ENCODE measurements around the gene PRPSAP1. TPM values are rescaled to one million over a fixed set of nuclear protein-coding genes. Genes with fewer than 3 reads are reported as not detected.
"Not testable (repeated sequence)": the region's sequence is repeated elsewhere in the genome, so short reads cannot be mapped to it uniquely, and the experiment has no call there.

Gene PRPSAP1
- polyA plus RNA-seq, 1 of the 3 experiments (the other 2 are of a cell fraction): 118 TPM

GRCh38 chr17:76307299-76307965, 46.3 kb downstream of the PRPSAP1 start:
- CTCF ChIA-PET: interaction anchor here (1.3 to 15.8 kb wide), 6 partner anchors 8 to 101 kb away, joined by 3 to 348 read pairs (median 96); partner anchors contain the start of gene SPHK1

GRCh38 chr17:76305135-76305454, 48.6 kb downstream of the PRPSAP1 start:
- H3K4me1 ChIP-seq (ENCODE audit: control insufficient read depth in 1 of 2, insufficient read depth in 2 of 2, low read depth in 1 of 2, low read length in 1 of 2); H4K20me1 ChIP-seq (ENCODE audit: insufficient read depth); H3K9me3 ChIP-seq; H3K27me3 ChIP-seq (ENCODE audit: insufficient read depth); H3K4me2 ChIP-seq; H3K4me3 ChIP-seq (ENCODE audit: low read depth in 2 of 2, low read length in 1 of 2); H3K9me2 ChIP-seq; H3K79me2 ChIP-seq (ENCODE audit: insufficient read depth); H3K27ac ChIP-seq (ENCODE audit: low read depth in 2 of 2, low read length in 1 of 2); DNase-seq; H2AFZ ChIP-seq (ENCODE audit: low read depth); H3K9ac ChIP-seq: not testable (repeated sequence)
- 85% methylated on average over 3 of the region's 3 CpGs for WGBS (ENCODE audit: low lambda C conversion rate)
- CTCF ChIA-PET: interaction anchor here (1.0 to 15.8 kb wide), 10 partner anchors 10 to 185 kb away, joined by 3 to 348 read pairs (median 8); partner anchors contain the start of gene SPHK1
- peaks cover 17% of the 10 kb centered on the region for H3F3A ChIP-seq (replicated peaks; ENCODE audit: insufficient read depth)
- peaks cover 3 to 14% of the 10 kb centered on the region in 2 experiments for H3K36me3 ChIP-seq (replicated peaks in 1 of 2; ENCODE audit: control insufficient read depth in 1 of 2, insufficient read depth in 2 of 2, low read length in 1 of 2)
- POLR2A ChIA-PET: interaction anchor here (1.0 to 2.6 kb wide), 2 partner anchors 79 to 93 kb away, joined by 4 to 9 read pairs; partner anchors contain the start of gene SPHK1

More at GRCh38 chr17:76307299-76307965, 46.3 kb downstream of the PRPSAP1 start:
- H3K79me2 ChIP-seq (ENCODE audit: insufficient read depth): no peaks in the 10 kb centered on the region
- WGBS (ENCODE audit: low lambda C conversion rate): 96% methylated on average over 58 of the region's 58 CpGs
- H4K20me1 ChIP-seq (ENCODE audit: insufficient read depth): no peaks in the 10 kb centered on the region
- POLR2A ChIA-PET: interaction anchor here (1.5 kb wide), 1 partner anchor 91 kb away, joined by 3 read pairs; no protein-coding TSS in a partner anchor
- H3K9ac ChIP-seq: no peak overlapping the region
- H2AFZ ChIP-seq (ENCODE audit: low read depth): no peak overlapping the region
- no peak overlapping the region for H3K4me3 ChIP-seq (ENCODE audit: low read depth in 2 of 2, low read length in 1 of 2)
- H3K9me2 ChIP-seq: no peaks in the 10 kb centered on the region
- TF ChIP-seq MXI1 (IDR thresholded peaks at IDR 0.05; ENCODE audit: low read depth, low read length) (no peak), REST (IDR thresholded peaks at IDR 0.05; ENCODE audit: low read depth, low read length) (no peak), EZH2phosphoT487 (IDR thresholded peaks at IDR 0.05; ENCODE audit: borderline replicate concordance, low read depth) (no peak), TCF12 (IDR thresholded peaks at IDR 0.05) (no peak), ELF1 (IDR thresholded peaks at IDR 0.05) (no peak), USF1 (IDR thresholded peaks at IDR 0.05; ENCODE audit: borderline replicate concordance, low read depth) (no peak), MAX (IDR thresholded peaks at IDR 0.05; ENCODE audit: low read depth) (no peak), JUND (IDR thresholded peaks at IDR 0.05) (no peak), SMC3 (IDR thresholded peaks at IDR 0.05; ENCODE audit: low read depth, low read length) (no peak), GABPA (IDR thresholded peaks at IDR 0.05; ENCODE audit: low read depth) (no peak), IRF3 (IDR thresholded peaks at IDR 0.05; ENCODE audit: low read depth, low read length) (no peak), YY1 (IDR thresholded peaks at IDR 0.05; ENCODE audit: low read depth) (no peak)
- H3K27ac ChIP-seq (ENCODE audit: low read depth in 2 of 2, low read length in 1 of 2): no peak overlapping the region
- peaks cover 18 to 33% of the 10 kb centered on the region in 2 experiments for H3K36me3 ChIP-seq (replicated peaks in 1 of 2; ENCODE audit: control insufficient read depth in 1 of 2, insufficient read depth in 2 of 2, low read length in 1 of 2)
- DNase-seq: no peak
- H3K4me1 ChIP-seq (ENCODE audit: control insufficient read depth in 1 of 2, insufficient read depth in 2 of 2, low read depth in 1 of 2, low read length in 1 of 2): no peaks in the 10 kb centered on the region
- H3K9me3 ChIP-seq: no peaks in the 10 kb centered on the region
- H3F3A ChIP-seq (replicated peaks; ENCODE audit: insufficient read depth): peaks cover 15% of the 10 kb centered on the region
- no peak overlapping the region for H3K4me2 ChIP-seq
- no peaks in the 10 kb centered on the region for H3K27me3 ChIP-seq (ENCODE audit: insufficient read depth)

Data from SK-N-SH (cell line).